Sigmoid colon (tissue), 4 donors: ENCODE measurements around the gene SIAH1.

Experiments
- CTCF ChIP-seq, 4 experiments: fragments of 450-650 bp in 3 of 4; fragments of 200-600 bp in 1 of 4; IDR thresholded peaks; one replicate each; pipeline ENCODE4 v1.5.1; 2016 to 2019; ENCODE audit warnings: antibody characterized with exemption in 4 of 4, mild to moderate bottlenecking in 3 of 4, moderate library complexity in 2 of 4
- EP300 ChIP-seq, 4 donors: sonication (generic); formaldehyde crosslinking; IDR thresholded peaks; one replicate each; pipeline ENCODE4 v1.6.1; 2017; ENCODE audit warnings: antibody characterized with exemption in 4 of 4
- POLR2A ChIP-seq, 2 donors: fragments of 450-650 bp; IDR thresholded peaks; one replicate each; pipeline ENCODE4 v1.6.1; 2016; ENCODE audit warnings: antibody characterized with exemption in 2 of 2, mild to moderate bottlenecking in 2 of 2, moderate library complexity in 2 of 2
- POLR2AphosphoS5 ChIP-seq, 4 donors: sonication (generic); formaldehyde crosslinking; IDR thresholded peaks; one replicate each; pipeline ENCODE4 v1.6.1; 2017; ENCODE audit warnings: antibody characterized with exemption in 4 of 4

- TF ChIP-seq CTCF (IDR thresholded peaks at IDR 0.05) (no peak), POLR2A (IDR thresholded peaks at IDR 0.05) (no peak), POLR2AphosphoS5 (IDR thresholded peaks at IDR 0.05) (no peak), EP300 (IDR thresholded peaks at IDR 0.05) (no peak)
Observed at GRCh38 chr16:48413272-48413671, 28.1 kb upstream of the SIAH1 start.
